ENCODE measurements around the gene FURIN. TPM values are rescaled to one million over a fixed set of nuclear protein-coding genes. Genes with fewer than 3 reads are reported as not detected.
"Not testable (repeated sequence)": the region's sequence is repeated elsewhere in the genome, so short reads cannot be mapped to it uniquely, and the experiment has no call there.

The FURIN gene
- total RNA-seq, 1 experiment from 2014 or later, result 28.9 TPM

DNA sequence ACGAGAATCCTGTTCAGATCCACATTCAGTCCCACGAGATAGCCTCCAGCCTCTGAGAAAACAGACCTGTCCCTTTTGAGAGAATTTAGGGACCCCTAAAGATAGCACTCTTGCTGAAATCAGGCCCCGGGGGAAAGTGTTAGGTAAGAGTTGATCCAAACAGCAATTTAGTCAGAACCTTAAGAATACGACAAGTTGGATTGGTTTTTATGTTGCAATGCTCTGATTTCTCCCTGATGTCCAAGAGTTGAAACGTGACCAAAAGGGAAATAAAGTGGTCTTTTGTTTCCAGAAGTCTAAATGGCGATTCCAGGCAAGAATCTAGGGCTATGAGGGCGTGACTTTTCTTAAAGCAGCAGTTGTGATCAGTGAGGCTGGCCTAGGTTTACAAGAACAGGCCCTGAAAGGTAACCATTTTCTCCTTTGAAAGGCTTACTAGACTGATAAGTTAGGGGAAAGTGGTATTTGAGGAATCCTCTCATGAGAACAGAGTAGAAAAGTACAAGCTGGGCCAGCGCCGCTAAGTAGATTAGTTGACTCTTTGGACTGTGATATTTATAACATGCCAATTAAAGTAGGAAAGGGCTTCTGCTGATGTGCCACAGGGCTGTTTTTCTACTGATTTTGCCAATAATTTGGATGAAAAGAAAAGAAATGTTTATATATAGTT lies 39.6 kb downstream of the FURIN start:
- in situ Hi-C loops (cut with HindIII; ENCODE audit: low sequenced_read_pairs), result no loop called here

DNA sequence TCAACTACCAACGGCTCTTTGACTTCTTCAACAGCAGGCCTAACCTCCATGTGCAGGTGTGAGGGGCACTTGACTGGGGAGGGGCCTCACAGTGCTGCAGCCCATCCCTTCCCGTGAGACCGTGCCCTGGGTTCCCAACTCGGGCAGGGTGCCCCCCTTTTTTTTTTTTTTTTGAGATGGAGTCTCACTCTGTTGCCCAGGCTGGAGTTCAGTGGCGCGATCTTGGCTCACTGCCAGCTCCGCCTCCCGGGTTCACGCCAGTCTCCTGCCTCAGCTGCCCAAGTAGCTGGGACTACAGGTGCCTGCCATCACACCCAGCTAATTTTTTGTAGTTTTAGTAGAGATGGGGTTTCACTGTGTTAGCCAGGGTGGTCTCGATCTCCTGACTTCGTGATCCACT lies 41.1 kb downstream of the FURIN start:
- in situ Hi-C loops (cut with HindIII; ENCODE audit: low sequenced_read_pairs); DNase-seq (ENCODE audit: low spot score): not testable (repeated sequence)

More for the DNA sequence above, 39.6 kb downstream of the FURIN start:
- DNase-seq (ENCODE audit: low spot score), result no peak

DNA sequence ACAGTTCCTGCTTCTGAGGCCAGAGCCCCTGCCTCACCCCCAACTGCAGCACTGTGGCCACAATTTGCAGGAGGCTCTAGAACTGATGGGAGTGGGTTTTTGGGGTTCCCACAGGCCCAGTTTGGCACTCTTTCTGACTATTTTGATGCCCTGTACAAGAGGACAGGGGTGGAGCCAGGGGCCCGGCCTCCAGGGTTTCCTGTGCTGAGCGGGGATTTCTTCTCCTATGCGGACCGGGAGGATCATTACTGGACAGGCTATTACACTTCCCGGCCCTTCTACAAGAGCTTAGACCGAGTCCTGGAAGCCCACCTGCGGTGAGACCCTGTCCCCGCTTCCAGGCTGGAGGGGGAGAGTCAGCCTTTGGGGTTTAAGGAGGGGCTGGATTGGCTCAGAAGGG lies 41.6 kb downstream of the FURIN start:
- DNase-seq (ENCODE audit: low spot score), result no peak
- in situ Hi-C loops (cut with HindIII; ENCODE audit: low sequenced_read_pairs), result no loop called here

DNA sequence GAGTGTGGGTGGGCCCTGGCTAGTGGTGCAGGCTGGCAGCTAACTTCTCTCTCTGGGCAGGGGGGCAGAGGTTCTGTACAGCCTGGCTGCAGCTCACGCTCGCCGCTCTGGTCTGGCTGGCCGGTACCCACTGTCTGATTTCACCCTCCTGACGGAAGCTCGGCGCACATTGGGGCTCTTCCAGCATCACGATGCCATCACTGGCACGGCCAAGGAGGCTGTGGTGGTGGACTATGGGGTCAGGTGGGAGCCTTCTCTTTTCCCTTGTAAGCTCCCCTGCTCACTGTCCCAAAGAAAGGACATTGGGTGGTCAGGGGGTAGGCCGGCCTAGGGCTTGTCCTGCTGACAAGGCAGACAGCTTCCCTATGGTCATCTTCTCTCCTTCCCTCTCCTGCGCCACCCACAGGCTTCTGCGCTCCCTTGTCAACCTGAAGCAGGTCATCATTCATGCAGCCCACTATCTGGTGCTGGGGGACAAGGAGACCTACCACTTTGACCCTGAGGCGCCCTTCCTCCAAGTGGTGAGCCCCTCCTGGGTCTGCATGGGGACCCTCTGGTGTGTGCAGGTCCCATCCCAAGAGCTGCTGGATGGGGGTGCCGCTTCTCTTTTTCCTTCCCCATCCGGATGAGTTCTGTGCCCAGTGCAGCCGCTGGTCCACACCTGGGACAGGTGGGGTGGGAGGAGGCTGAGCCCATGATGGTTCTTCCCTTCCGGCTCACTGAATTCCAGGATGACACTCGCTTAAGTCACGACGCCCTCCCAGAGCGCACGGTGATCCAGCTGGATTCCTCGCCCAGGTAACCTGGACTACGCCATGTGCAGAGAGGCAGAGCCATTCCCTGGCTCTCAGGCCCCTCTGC lies 42.3 kb downstream of the FURIN start:
- DNase-seq (ENCODE audit: low spot score), result no peak
- in situ Hi-C loops (cut with HindIII; ENCODE audit: low sequenced_read_pairs), result no loop called here

DNA sequence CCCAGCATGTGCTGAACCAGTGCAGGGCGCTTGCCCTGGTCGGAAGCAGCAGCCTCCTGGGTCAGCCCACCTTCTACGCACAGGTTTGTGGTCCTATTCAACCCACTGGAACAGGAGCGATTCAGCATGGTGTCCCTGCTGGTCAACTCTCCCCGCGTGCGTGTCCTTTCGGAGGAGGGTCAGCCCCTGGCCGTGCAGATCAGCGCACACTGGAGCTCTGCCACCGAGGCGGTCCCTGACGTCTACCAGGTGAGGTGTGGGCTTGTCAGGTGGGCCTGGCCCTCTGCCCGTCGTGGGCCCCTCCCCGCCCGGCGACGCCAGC lies 42.9 kb downstream of the FURIN start:
- DNase-seq (ENCODE audit: low spot score), result no peak
- in situ Hi-C loops (cut with HindIII; ENCODE audit: low sequenced_read_pairs), result no loop called here

DNA sequence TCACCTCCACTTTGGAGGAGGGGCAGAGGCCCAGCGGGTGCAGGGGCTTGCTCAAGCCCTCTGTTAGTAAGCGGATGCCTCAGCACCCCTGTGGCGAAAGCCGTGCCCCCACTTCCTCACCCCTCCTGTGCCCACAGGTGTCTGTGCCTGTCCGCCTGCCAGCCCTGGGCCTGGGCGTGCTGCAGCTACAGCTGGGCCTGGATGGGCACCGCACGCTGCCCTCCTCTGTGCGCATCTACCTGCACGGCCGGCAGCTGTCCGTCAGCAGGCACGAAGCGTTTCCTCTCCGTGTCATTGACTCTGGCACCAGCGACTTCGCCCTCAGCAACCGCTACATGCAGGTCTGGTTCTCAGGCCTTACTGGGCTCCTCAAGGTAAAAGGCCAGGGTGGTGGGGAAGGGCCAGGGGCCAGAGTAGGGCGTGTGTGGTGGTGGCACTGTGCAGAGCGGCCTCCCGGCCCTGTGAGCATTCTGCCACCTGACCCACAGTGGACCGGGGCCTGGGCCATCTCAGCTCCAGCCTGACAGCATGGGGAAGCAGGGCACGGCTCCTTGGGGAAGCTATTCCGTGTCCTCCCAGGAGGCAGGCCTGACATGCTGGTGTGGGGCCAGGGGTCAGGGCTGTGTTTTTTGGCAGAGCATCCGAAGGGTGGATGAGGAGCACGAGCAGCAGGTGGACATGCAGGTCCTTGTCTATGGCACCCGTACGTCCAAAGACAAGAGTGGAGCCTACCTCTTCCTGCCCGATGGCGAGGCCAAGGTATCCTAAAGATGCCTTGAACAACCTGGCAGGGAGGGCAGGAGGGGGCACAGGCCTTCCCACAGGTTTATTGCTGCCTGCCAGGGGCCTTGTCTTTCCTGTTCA lies 43.8 kb downstream of the FURIN start:
- in situ Hi-C loops (cut with HindIII; ENCODE audit: low sequenced_read_pairs), result no loop called here
- no peak for DNase-seq (ENCODE audit: low spot score)

DNA sequence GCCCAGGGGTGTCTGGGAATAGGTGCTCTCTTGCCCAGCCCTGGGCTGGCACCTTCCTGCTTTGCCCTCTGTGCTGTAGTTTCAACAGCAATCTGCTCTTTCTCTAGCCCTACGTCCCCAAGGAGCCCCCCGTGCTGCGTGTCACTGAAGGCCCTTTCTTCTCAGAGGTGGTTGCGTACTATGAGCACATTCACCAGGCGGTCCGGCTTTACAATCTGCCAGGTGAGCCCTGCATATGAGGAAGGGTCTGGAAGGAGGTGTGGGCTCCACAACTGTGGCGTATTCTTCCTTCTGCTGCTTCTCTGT lies 44.3 kb downstream of the FURIN start:
- in situ Hi-C loops (cut with HindIII; ENCODE audit: low sequenced_read_pairs), result no loop called here
- no peak for DNase-seq (ENCODE audit: low spot score)

DNA sequence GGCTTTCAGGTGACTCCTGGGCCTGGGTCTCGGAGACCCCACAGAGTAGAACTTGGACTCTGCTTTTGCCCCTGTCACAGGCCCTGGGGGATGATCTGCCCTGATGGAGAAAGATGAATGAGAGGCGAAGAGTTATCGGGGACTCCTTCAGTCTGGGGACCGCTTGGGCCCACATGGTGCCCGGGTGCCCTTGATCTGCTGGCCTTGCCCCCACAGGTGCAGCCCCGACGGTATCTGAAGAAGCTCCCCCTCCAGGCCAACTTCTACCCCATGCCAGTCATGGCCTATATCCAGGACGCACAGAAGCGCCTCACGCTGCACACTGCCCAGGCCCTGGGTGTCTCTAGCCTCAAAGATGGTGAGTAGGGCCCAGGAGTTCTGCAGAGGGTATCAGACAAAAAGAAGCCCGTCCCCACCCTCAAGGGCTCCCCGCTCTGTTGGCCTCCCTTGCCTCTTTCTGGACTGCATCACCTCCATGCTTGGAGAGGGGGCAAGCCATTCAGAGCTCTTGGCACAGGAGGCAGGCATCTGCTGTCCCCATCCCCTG lies 45.1 kb downstream of the FURIN start:
- in situ Hi-C loops (cut with HindIII; ENCODE audit: low sequenced_read_pairs), result no loop called here
- no peak for DNase-seq (ENCODE audit: low spot score)

DNA sequence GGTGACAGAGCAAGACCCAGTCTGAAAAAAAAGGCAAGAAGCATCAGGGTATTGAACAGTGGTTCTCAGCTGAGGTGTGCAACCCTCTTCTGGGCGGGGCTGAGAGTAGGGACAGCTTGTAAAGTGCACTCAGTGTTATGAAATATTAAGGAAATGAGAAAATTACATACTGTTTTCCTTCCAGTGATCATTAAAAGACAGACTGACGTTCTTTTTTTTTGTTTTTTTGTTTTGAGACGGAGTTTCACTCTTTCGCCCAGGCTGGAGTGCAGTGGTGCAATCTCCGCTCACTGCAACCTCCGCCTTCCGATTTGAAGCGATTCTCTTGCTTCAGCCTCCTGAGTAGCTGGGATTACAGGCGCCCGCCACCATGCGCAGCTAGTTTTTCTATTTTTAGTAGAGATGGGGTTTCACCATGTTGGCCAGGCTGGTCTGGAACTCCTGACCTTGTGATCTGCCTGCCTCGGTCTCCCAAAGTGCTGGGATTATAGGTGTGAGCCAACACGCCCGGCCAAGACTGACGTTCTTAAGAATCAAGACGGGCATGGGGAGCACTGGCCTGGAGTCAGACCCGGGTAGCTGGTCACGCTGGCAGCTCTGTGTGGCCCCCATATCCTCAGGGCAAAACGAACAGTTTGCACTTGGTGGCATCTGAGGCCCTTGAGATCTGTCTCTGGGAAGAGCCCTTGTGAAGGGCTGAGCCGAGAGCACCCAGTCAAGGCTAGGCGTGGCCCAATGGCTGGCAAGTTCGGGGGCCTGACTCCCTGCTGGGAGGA lies 46.1 kb downstream of the FURIN start:
- no peak for DNase-seq (ENCODE audit: low spot score)
- in situ Hi-C loops (cut with HindIII; ENCODE audit: low sequenced_read_pairs), result no loop called here

DNA sequence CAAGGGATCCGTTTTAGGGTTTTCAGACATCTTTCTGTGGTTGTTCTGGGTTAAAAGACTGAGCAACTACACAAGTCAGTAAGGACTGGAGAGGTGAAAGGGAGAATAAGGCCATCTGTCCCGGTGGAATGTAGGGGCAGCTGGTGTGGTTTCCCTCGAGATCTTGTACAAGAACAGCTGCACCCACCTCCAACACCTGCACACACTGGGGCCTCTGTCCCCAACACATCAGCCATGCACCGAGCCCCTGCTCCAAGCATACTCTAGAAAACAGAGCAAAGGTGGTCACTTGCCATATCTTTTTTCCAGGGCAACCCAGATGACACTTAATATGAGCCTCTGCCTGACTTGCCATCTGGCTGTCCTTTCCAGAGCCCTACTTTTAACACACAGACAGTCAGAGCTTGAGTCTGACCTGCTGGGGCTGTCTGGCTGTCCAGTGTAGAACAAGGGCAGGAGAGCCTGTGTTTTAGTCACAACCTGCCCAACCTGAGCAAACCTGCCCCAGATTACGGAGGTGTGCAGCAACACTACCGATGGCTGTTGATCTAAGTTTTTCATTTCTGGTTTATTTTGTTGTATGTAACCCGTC lies 46.9 kb downstream of the FURIN start:
- no peak for DNase-seq (ENCODE audit: low spot score)
- in situ Hi-C loops (cut with HindIII; ENCODE audit: low sequenced_read_pairs), result no loop called here

DNA sequence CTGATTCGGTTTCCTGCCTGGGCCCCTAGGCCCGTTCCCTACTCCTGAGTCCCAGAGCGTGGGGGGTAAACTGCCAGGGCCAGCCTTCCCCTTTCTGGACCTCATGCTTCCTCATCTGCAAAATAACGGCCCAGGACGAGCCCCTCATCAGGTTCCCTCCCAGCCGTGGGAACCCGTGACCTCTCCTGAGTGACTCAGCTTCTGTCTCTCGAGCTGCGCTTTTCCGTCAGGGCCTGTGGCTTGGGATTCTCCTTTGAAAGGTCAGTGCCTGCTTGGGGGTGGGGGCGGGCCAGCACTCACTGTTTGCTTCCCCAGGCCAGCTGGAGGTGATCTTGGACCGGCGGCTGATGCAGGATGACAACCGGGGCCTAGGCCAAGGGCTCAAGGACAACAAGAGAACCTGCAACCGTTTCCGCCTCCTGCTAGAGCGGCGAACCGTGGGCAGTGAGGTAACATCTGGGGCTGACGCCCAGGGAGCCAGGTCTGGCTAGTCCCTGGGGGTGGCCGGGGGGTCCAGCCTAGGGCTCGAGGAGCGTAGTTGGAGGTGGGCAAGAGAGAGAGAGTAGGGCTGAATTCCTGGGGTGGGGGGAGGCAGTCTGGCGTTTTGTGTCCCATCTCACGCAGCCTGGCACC lies 47.5 kb downstream of the FURIN start:
- in situ Hi-C loops (cut with HindIII; ENCODE audit: low sequenced_read_pairs), result no loop called here
- no peak for DNase-seq (ENCODE audit: low spot score)

DNA sequence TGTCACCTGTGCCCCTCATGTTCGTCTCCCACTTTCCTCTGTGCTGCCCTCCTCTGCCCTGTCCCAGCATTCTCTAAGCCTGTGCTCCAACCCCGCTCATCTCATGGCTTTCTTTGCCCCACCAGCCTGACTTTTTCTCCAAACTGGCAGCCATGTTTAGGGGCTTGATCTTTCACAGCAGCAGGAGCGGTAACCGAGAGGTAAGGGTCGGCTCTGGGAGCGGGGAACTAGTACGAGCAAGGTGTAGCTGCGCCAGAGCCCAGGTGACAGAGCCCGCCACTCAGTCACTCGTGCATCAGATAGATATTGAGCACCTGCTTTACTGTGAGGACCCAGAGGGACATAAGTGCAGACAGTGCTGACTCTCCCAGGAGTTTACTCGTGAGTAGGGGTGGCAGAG lies 48.1 kb downstream of the FURIN start:
- in situ Hi-C loops (cut with HindIII; ENCODE audit: low sequenced_read_pairs), result no loop called here

DNA sequence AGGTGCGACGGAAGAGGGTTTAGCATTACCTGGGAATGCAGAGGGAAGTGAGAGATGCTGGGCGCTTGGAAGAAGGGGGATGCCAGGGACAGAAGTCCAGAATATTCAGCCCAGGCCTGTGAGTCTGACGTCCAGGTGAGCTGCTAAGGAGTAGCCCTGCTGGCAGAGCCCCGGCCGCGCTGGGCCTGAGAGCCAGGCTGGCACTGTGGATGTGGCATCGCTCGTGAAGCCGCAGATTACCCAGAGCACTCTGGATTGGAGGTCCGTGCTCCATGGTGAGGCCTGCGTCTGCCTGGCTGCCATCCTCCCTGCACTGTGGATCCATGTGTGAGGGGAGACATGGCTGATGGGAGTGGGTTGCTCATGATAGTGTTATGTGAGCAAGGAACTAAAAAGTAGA lies 49.2 kb downstream of the FURIN start:
- no peak for DNase-seq (ENCODE audit: low spot score)
- in situ Hi-C loops (cut with HindIII; ENCODE audit: low sequenced_read_pairs), result no loop called here

More for the DNA sequence above, 48.1 kb downstream of the FURIN start:
- no peak for DNase-seq (ENCODE audit: low spot score)

DNA sequence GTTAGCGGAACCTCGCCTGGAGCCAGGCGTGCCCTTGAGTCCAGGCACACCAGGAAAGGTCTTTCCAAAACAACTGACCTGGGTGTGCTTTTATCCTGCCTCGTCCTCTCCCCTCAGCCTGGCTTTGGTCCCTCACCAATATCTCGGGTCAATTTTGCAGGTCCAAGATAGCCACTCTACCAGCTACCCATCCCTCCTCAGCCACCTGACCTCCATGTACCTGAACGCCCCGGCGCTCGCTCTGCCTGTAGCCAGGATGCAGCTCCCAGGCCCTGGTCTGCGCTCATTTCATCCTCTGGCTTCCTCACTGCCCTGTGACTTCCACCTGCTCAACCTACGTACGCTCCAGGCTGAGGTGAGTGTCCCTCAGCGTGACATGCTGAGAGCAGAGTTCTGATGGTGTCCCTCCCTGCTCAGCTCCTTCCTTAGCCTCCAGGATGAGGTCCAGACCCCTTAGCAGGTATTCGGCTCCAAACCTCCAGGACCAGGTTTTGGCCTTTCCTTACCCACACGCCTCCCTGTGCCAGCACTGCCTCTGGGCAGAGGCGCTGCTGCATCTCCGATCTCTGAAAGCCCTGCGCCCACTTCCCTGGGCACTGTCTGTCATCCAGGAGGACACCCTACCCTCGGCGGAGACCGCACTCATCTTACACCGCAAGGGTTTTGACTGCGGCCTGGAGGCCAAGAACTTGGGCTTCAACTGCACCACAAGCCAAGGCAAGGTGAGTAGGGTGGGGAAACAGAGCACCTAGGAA lies 49.8 kb downstream of the FURIN start:
- in situ Hi-C loops (cut with HindIII; ENCODE audit: low sequenced_read_pairs), result no loop called here
- no peak for DNase-seq (ENCODE audit: low spot score)

DNA sequence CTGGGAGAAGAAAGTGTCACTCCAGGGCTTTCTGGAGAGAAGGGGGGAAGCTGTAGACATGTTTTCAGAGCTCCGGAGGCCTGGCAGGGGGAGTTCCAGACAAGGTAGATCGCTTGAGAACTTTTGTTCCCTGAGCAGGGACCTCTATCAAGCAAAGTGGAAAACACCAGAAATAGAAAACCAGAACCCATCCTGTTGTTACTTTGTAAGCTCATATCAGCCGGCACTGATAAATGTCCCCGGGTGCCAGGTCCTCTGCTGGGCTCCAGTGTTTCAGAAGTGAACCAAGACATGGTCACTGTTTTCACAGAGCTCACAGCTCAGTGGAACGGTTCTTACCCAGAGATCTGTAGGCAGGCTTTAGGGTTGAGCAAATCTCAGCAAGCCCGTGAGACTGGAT lies 50.4 kb downstream of the FURIN start:
- DNase-seq (ENCODE audit: low spot score), result no peak
- in situ Hi-C loops (cut with HindIII; ENCODE audit: low sequenced_read_pairs), result no loop called here

DNA sequence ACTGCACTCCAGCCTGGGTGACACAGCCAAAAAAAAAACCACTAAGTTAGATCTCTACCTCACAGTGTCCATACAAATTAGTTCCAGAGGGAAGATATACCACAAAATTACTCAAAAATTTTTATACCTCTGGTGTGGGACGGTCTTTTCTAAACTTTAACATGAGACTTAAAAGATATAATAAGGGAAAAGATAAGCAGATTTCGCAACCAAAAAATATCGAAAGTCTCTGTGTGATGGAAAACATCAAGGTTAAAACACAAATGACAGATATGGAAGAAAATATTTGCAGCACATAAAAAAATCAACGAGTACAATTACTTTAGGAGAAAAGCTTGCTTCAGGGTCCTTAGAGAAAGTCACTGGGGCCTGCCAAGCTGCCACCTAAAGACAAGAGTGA lies 53.5 kb downstream of the FURIN start:
- in situ Hi-C loops (cut with HindIII; ENCODE audit: low sequenced_read_pairs), result no loop called here
- DNase-seq (ENCODE audit: low spot score), result no peak

DNA sequence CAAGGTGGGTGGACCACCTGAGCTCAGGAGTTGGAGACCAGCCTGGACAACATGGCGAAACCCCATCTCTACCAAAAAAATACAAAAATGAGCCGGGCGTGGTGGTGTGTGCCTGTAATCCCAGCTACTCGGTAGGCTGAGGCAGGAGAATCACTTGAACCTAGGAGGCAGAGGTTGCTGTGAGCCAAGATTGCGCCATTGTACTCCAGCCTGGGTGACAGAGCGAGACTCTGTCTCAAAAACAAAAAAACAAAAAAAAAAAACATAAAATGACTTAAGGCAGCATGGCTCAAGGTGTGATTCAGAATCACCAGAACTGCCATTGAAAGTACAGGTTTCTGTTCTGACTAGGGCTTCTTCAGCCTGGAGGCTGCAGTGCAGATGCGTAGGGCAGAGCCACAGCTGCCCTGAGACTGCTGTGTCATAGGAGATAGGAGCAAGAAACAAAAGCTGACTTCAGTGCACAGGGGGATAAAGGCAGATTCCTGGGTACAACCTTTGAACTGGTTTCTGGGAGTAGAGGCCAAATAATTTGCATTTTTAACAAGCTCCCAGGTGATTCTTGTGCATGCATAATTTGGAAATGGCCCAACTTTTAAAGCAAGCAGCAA lies 54.4 kb downstream of the FURIN start:
- in situ Hi-C loops (cut with HindIII; ENCODE audit: low sequenced_read_pairs); DNase-seq (ENCODE audit: low spot score): not testable (repeated sequence)
